Esophagus muscularis mucosa (tissue), 3 donors: ENCODE measurements around the gene APBB1.

ENCODE experiments used
- POLR2A ChIP-seq: fragments of 450-650 bp; IDR thresholded peaks from one replicate; pipeline ENCODE4 v1.6.1; 2017; ENCODE audit warnings: antibody characterized with exemption, moderate library complexity, mild to moderate bottlenecking, low read depth
- TF ChIP-seq, protein P1 (sequence below), 3 experiments: fragments of 200-600 bp in 2 of 3; fragments of 450-650 bp in 1 of 3; sonication (generic) in 2 of 3; IDR thresholded peaks; one replicate each; pipeline ENCODE4 v1.5.1; 2017 to 2019; ENCODE audit warnings: antibody characterized with exemption in 3 of 3, mild to moderate bottlenecking in 2 of 3, moderate library complexity in 1 of 3

GRCh38 chr11:6354651-6355485 is 64.0 kb downstream of the APBB1 start:
- TF ChIP-seq POLR2A = no peak
- TF ChIP-seq, protein P1, sequence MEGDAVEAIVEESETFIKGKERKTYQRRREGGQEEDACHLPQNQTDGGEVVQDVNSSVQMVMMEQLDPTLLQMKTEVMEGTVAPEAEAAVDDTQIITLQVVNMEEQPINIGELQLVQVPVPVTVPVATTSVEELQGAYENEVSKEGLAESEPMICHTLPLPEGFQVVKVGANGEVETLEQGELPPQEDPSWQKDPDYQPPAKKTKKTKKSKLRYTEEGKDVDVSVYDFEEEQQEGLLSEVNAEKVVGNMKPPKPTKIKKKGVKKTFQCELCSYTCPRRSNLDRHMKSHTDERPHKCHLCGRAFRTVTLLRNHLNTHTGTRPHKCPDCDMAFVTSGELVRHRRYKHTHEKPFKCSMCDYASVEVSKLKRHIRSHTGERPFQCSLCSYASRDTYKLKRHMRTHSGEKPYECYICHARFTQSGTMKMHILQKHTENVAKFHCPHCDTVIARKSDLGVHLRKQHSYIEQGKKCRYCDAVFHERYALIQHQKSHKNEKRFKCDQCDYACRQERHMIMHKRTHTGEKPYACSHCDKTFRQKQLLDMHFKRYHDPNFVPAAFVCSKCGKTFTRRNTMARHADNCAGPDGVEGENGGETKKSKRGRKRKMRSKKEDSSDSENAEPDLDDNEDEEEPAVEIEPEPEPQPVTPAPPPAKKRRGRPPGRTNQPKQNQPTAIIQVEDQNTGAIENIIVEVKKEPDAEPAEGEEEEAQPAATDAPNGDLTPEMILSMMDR (IDR thresholded peaks at IDR 0.05) = no peak
